NOMO-1 treated with DMSO at 0.1 percent for 48 hours (cell line): Measurements from ENCODE around the gene PPP2R5E.

Experiments used
- DNase-seq: peaks from one replicate; lab custom pipeline; 2025; ENCODE audit not compliant: unreplicated experiment; lab: John Stamatoyannopoulos, UW

PPP2R5E gene

GRCh38 chr14:63435838-63436237 lies 107.3 kb downstream of the PPP2R5E start:
- no peak for DNase-seq

GRCh38 chr14:63435204-63435603 lies 108.0 kb downstream of the PPP2R5E start:
- DNase-seq, result peak; percentile 29

- no peak for DNase-seq
These were observed 110.2 kb downstream of the PPP2R5E start for GRCh38 chr14:63432888-63433552.

- DNase-seq, result no peak
These were observed 110.9 kb downstream of the PPP2R5E start for GRCh38 chr14:63432228-63432627.

GRCh38 chr14:63431466-63431865 lies 111.7 kb downstream of the PPP2R5E start:
- DNase-seq, result no peak

- no peak for DNase-seq
These were observed 114.7 kb downstream of the PPP2R5E start for GRCh38 chr14:63428486-63428885.

GRCh38 chr14:63426838-63427352 lies 116.3 kb downstream of the PPP2R5E start:
- no peak for DNase-seq

GRCh38 chr14:63423889-63424288 lies 119.3 kb downstream of the PPP2R5E start:
- no peak for DNase-seq

GRCh38 chr14:63423381-63423780 lies 119.8 kb downstream of the PPP2R5E start:
- DNase-seq, result no peak

- DNase-seq, result no peak
These were observed 121.3 kb downstream of the PPP2R5E start for GRCh38 chr14:63421919-63422318.

GRCh38 chr14:63421226-63421625 lies 122.0 kb downstream of the PPP2R5E start:
- no peak for DNase-seq

- no peak for DNase-seq
These were observed 125.2 kb downstream of the PPP2R5E start for GRCh38 chr14:63418020-63418419.

- DNase-seq, result no peak
These were observed 130.2 kb downstream of the PPP2R5E start for GRCh38 chr14:63413009-63413408.

- DNase-seq, result no peak
These were observed 136.8 kb downstream of the PPP2R5E start for GRCh38 chr14:63406333-63406732.

GRCh38 chr14:63405715-63406114 lies 137.5 kb downstream of the PPP2R5E start:
- no peak for DNase-seq

- no peak for DNase-seq
These were observed 138.3 kb downstream of the PPP2R5E start for GRCh38 chr14:63404906-63405305.

- no peak for DNase-seq
These were observed 141.5 kb downstream of the PPP2R5E start for GRCh38 chr14:63401646-63402045.

GRCh38 chr14:63398952-63399351 lies 144.2 kb downstream of the PPP2R5E start:
- no peak for DNase-seq

GRCh38 chr14:63394841-63395240 lies 148.3 kb downstream of the PPP2R5E start:
- no peak for DNase-seq

GRCh38 chr14:63394432-63394831 lies 148.7 kb downstream of the PPP2R5E start:
- no peak for DNase-seq

GRCh38 chr14:63393012-63393411 lies 150.2 kb downstream of the PPP2R5E start:
- no peak for DNase-seq

GRCh38 chr14:63392236-63392635 lies 150.9 kb downstream of the PPP2R5E start:
- DNase-seq, result no peak
